ENCODE results near the gene APEH.
"Not testable (repeated sequence)": the region's sequence is repeated elsewhere in the genome, so short reads cannot be mapped to it uniquely, and the experiment has no call there.

The APEH gene

GRCh38 chr3:49670940-49671290, 3.2 kb upstream of the APEH start:
- DNase-seq: no peak

DNA sequence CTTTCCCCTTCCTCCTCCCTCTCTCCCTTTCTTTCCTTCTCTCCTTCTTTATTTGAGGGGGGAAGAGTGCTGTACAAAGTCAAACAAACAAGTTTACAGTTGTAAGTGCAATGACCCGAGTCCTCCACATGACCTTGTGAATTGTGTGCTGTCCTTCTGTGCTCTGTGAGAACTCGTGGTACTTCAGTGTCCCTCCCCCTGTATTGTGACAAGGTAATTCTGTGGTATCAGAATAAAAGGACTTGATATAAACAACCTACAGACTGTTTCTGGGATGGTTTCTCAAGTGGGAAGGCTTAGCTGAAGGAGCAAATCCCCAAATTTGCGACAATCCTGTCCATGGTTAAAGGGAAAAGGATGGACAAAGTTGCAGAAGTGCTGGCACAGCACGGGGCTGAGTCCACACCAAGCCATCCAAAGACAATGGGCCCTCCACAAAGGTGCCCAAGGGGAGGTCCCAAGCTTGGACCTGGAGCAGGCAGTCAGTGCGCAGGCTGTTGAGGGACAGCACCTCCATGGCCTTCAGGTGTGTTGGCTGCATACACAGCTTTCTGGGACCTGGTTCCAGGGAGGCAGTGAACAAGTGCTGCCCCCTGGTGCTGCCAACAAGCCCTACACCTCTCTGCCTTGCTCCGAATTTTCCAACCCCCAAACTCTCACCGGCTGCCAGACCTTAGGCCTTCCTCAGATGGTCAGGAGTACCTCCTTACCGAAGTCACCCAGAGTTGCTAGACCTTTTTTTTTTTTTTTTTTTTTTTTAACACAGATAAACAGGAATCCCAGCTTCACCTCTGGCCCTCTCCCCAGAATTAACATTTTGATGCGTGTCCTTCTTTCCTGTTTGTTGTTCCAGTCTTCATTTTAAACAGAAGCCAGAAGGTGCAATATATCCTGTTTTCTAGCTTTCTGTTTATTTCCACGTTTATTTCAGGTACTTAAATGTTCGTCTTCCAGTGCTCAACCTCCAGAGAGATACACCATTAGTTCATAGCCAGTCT, 2.6 kb upstream of the APEH start:
- DNase-seq: peak; percentile 77

- DNase-seq: no peak
Measured at GRCh38 chr3:49673121-49673714, 933 bp upstream of the APEH start.

DNA sequence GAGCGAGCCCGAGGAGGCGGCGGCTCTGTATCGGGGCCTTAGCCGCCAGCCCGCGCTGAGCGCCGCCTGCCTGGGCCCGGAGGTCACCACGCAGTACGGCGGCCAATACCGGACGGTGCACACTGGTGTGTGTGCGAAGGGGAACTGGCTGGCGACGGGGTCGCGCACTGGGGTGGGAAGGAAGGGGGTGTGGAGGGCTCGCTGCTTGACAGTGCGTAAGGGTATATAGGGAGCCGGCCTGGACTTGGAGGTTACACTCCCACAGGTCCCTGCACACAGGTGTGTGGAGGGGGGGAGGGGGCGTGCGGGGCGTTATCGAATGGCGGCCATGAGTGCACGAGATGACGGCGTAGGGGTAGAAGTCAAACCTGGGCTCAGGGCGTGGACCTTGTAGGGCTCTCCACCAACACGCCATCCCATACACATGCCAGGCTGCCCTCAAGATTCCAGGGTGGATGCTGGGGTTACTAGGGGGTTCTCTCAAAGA, 389 bp downstream of the APEH start:
- DNase-seq: no peak

- no peak for DNase-seq
Measured at GRCh38 chr3:49675912-49676311, 1.8 kb downstream of the APEH start.

- no peak for DNase-seq
Measured at GRCh38 chr3:49680493-49681231, 6.5 kb downstream of the APEH start.

- DNase-seq: no peak
Measured at GRCh38 chr3:49681232-49681522, 7.0 kb downstream of the APEH start.

DNA sequence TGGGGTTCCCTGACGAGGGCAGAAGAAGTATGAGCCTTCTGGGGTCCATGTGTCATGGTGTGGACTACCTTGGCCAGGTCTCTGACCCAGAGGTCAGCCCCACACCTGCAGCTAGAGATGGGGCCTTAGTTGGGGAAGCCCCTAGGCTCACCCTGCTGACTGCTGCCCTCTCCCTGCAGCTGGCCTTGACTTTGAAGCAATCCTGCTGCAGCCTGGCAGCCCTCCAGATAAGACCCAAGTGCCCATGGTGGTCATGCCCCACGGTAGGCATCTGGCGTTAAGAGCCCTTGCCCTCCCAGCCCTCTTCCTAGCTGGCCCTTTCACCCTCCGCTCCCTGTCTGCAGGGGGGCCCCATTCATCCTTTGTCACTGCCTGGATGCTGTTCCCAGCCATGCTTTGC, 7.4 kb downstream of the APEH start:
- DNase-seq: no peak

- DNase-seq: no peak
Measured at GRCh38 chr3:49683162-49683561, 9.0 kb downstream of the APEH start.

DNA sequence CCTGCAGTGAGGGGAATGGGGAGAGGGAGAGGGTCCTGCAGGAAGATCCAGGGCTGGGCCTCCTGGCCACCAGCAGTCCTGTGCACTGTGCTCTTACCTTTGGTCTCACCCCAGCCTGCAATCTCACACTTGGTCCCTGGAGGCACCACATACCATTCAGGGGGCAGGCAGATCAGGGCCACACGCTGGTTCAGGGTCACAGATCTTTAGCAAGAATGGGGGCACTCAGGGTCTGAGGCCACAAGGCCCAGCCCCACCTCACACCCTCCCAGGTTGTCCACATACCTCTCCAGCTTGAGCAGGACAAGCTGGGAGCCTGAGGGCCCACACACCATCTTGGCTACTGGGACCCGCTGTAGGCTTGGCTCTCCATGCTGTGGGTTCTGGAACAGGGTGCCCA, 10.3 kb downstream of the APEH start:
- DNase-seq: not testable (repeated sequence)

GRCh38 chr3:49685103-49685502, 11.0 kb downstream of the APEH start:
- DNase-seq: not testable (repeated sequence)

DNA sequence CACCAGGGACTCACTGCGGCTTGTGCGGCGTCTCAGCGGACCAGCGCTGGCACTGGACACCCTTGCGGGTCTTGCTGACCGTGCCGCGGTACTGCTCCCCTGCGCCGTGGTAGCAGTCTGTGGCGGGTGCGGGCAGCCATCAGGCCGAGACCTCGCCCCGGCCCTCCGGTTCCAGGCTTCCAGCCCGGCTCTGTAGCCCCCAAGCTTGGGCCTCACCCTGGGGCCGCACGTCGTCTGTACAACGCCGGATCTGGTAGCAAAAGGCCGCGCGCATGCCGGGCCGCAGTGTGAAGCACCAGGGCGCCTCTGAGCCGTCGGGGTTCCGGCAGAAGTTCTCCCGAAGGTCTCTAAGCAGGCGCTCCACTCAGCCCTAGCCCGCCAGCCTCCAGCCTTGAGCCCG, 11.7 kb downstream of the APEH start:
- DNase-seq: not testable (repeated sequence)

DNA sequence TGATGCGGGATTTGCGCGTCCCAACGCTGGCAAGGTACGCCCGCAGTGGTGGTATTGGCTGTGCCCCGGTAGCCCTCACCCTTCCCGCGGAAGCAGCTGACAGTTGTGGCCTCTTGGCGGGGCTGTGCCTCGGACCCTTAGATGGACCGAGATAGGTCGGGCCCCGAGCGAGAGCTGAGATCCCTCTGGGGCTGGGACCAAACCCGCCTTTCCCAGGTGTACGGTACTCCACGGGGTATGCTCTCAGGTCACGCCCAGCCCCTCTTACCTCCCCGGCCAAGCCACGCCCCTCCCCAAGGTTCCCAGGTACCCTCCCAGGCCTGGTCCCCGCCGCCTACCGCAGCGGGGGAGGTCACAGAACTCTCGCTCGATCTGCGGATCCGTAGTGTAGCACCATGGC, 12.2 kb downstream of the APEH start:
- DNase-seq: not testable (repeated sequence)

- DNase-seq: not testable (repeated sequence)
Measured at GRCh38 chr3:49686769-49687423, 12.7 kb downstream of the APEH start.

- DNase-seq: not testable (repeated sequence)
Measured at GRCh38 chr3:49687424-49687795, 13.3 kb downstream of the APEH start.

- DNase-seq: not testable (repeated sequence)
Measured at GRCh38 chr3:49688338-49689045, 14.3 kb downstream of the APEH start.

- DNase-seq: peak; percentile 96
Measured at GRCh38 chr3:49689046-49689907, 15.1 kb downstream of the APEH start, which contains the start of the genes MST1 and RNF123. MST1 (minus strand) TSS chr3:49689474; CDS start chr3:49688691, 783 bp downstream. RNF123 (plus strand) TSS chr3:49689557; CDS start chr3:49691166, 1,609 bp downstream.

DNA sequence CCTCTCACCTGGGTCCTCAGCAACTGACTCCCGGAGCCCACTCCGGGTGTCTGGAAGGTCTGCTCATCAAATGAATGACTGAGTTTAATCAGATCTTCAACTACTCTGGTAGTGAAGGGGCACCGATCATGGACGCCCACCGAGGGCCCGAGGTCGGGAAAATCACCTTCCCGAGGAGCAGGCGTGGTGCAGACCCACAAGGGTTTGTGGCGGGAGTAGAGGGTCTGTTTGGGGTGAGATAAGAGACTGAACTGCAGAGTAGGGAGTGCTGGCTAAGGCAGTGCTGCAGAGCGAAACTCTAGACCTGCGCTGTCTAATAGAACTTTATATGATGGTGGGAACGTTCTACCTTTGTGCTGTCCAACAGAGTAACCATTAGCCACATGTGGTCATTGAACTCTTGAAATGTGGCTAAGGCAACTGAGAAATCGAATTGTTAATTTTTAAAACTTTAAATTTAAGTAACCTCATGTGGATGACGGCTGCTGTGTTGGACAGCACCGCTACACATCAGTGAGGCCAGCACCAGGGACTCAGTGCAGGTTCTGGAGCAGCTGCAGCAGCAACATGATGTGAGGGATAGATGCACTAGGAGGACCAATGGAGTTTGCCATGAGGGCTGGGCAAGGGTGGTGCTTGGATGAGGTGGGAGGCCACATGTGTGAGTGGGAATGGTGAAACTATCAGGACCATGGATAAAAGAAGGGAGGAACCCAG, 15.9 kb downstream of the APEH start:
- DNase-seq: not testable (repeated sequence)

DNA sequence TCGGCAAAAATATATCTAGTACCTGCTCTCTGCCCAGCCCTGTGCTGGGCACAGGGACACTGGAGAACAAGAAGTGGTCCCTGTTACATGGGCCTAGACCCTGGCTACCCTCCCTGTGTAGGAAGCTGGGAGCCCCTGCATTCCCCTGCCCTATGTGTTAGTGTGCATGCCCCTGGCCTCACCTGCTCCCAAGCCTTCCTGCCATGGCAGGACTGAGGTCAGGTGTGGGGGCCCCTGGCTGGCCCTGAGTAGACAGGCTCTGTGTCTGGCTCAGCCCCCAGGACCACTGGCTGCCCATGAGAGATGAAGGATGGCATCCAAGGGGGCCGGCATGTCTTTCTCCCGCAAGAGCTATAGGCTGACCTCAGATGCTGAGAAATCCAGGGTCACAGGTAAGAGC, 16.7 kb downstream of the APEH start:
- DNase-seq: not testable (repeated sequence)

- DNase-seq: not testable (repeated sequence)
Measured at GRCh38 chr3:49691481-49691880, 17.3 kb downstream of the APEH start.

All from right forelimb (tissue), 1 donor.